GM18951 (cell line): ENCODE results near the gene PPP1R36.
"Not testable (repeated sequence)": the region's sequence is repeated elsewhere in the genome, so short reads cannot be mapped to it uniquely, and the experiment has no call there.

Experiments used
- POLR2A ChIP-seq: IDR thresholded peaks from 4 replicates; pipeline ENCODE4 v1.6.1; 2011; ENCODE audit warnings: mild to moderate bottlenecking; ENCODE audit not compliant: insufficient read length, insufficient read depth; ENCODE audit errors: extremely low read depth
- in situ Hi-C: fragments of 300-500 bp; cut with MboI; formaldehyde crosslinking; loops from one replicate; pipeline ENCODE4 v1.12.0; 2022; ENCODE audit warnings: low sequenced_read_pairs, mixed read lengths, inconsistent platforms; ENCODE audit not compliant: unreplicated experiment

PPP1R36 gene

DNA sequence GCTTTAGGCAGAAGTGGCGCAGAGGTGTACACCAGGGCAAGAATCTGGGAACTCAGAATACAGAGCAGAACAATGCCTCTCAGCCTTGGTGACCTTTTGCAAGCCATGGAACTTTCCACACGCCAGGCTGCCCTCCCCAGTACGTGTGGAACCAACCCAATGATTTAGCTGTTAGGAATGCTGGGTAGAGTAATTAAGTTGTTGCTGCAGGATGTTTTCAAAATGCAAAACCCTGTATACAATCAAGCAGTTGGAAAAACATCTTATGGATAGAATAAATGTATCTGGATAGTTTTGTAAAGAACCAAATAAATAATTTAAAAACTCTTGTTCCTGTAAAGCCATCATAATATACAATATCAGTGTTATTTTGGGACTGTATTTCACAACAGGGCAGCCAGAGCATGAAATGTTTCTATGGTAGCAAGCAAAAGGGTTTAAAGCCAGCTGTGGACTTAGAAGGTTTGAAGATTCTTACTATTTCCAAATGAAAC lies 19.4 kb downstream of the PPP1R36 start:
- in situ Hi-C loops: no loop called here
- no peak for TF ChIP-seq POLR2A

DNA sequence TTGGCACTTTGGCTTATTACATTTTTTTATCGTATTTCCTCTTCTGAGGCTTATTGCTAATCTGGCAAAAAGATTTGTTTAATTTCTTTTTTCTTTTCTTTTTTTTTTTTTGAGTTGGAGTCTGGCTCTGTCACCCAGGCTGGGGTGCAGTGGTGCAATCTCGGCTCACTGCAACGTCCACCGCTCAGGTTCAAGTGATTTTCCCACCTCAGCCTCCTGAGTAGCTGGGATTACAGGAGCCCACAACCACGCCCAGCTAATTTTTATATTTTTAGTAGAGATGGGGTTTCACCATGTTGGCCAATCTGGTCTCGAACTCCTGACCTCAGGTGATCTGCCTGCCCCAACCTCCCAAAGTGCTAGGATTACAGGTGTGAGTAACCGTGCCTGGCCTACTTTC lies 19.9 kb downstream of the PPP1R36 start:
- in situ Hi-C loops: not testable (repeated sequence)

DNA sequence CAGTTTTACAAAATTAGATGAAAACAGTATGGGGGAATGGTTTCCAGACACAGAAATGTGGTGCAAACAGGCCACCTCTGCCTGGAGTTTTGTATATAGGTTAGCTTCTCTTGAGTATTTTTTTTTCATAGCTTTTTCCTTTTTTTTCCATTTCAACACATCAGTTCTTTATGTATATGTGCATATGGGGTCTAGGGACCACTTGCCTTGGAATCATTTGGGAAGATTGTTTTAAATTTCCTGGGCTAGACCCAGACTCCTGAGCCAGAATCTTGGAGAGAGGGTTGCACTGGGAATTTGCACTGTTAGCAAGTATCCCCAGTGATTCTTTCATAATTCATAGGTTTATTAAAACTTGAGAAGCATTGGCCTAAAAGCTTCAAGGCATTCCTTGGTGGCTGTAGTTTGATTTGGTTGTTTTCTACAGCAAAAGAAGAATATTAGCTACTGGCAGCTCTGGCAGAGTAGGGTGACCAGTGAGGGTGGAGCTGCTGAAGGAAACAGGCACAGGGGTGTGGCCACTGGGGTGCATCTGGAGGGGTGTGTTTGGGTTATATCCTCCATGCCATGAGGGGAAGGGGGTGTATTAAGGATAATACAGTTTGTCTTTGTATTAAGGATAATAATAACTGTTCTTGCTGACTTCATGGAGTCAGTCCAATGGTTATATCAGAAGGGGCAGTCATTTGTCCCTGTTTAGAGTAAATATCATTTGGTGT lies 22.8 kb downstream of the PPP1R36 start:
- no peak for TF ChIP-seq POLR2A
- in situ Hi-C loops: no loop called here

DNA sequence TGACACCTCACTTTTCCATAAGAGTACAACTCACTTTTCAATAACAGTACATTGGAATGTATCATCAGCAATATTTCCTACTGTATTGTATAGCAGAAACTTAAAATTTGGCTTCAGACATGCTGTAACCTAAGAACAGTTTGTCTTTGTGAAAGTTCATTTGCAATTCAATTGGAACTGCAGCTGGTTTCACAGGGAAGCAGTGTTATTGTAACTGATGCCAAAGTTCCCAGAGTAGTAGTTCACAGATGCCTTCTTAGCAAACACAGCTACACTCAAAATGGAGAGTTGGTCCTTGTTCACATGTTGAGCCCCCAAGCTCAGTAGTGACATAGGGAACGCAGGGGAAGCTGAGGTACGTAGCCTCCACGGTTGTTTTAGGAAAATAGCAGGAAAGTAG lies 23.3 kb downstream of the PPP1R36 start:
- no peak for TF ChIP-seq POLR2A

DNA sequence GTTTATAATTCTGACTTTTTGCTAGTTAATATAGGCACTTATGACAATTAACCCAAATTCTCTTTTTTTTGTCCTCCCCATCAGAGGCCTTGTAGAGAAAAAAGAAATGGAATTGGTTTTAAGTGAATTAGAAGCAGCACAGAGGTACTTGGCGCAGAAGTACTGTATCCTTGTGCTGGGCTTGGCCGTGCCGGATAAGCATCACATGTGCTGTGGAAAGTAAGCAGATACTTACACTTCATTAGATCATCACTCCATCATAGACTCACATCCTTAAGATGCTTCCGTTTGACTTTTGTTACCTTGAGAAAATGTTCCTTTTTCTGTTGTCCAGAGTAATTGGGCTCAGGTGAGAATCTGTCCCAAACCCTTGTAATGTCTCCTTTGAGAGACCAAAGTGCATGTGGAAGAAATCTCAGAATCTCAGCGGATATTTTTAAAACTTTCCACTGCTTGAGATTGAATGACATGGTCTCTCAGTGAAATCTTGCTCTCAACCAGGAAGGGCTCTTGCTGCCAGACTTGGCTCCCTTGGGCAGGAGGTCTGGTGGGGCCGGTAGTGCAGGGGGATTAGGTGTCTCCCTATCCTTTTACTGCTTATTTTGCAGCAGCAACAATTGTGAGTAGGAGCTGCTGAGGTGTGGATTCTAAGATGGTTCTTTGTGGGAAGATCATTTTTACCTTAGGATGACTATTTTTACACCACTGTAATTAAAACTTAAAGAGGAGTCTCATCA lies 24.8 kb downstream of the PPP1R36 start:
- no peak for TF ChIP-seq POLR2A

More for the DNA sequence above, 23.3 kb downstream of the PPP1R36 start:
- in situ Hi-C loops: no loop called here

DNA sequence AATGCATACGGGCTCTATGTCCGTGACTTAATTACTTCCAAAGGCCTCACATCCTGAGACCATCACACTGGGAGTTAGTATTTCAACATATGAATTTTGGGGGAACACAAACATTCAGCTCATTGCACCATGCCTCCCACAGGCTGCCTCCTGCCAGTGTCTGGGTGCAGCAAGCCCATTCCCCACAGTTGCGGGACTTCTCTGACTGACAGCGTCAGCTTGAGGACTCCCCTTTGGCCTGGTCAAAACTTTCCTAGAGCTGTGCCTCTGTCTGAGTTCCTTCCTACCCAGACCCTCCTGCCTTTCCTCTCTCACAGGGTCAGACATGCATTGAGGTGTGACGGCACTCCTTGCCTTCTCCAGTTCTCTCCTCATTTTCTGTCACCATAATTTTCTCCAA lies 27.4 kb downstream of the PPP1R36 start:
- TF ChIP-seq POLR2A: no peak
- in situ Hi-C loops: no loop called here

More for the DNA sequence above, 24.8 kb downstream of the PPP1R36 start:
- in situ Hi-C loops: no loop called here

DNA sequence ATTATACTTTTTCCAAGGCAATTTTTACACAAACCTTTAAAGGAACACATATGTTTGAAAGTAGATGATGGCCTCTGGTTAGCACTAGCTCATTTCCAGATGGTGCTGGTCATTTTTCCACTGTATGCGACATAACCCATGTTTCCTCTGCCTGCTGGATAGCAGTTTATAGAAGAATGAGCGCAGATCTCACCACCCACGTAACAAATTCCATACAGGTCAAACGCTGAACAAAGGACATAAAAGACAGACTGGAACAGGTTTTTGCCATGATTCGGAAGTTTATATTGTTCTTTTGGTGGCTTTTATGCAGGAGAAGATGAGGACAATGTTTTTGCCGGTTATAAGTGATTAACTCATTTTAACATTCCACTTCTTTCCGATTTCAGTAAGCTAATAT lies 30.7 kb downstream of the PPP1R36 start:
- in situ Hi-C loops: no loop called here
- TF ChIP-seq POLR2A: no peak

DNA sequence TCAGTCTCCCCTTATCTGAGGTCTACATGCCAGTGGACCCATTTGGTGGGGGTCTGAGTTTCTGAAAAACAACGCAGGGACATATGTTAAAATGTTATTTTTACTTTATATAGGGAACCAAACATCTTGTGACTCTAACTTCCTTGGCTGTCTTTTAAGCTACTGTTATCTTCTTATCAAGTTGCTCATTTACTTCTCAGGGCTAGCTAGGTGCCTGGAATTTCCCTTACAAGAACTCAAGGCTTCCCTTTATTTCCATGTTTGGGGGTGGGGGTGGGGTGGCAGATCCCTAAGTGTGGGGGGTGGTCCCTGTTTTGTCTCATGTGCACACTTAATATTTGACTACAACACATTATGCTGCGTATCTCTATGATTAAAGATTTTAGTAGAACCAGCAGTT lies 31.6 kb downstream of the PPP1R36 start:
- no peak for TF ChIP-seq POLR2A
- in situ Hi-C loops: no loop called here

DNA sequence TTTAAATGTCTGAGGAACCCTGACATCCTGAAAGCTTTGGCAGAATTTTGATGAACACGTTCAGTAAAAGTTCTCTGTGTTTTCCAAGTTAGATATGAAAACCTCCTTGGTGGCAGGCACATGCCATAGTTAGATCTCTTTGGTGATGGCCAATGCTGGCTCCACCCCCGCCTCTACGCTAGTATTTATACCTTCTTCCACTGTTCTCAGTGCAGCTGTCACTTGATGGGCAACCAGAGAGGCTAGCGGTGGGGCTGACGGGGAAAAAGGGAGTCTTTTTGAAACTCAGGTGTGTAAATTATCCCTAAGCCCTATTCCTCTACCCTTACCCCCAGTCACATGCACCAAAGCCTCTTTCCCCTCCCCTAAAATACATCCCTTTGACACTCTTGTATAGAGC lies 32.1 kb downstream of the PPP1R36 start:
- TF ChIP-seq POLR2A: no peak

DNA sequence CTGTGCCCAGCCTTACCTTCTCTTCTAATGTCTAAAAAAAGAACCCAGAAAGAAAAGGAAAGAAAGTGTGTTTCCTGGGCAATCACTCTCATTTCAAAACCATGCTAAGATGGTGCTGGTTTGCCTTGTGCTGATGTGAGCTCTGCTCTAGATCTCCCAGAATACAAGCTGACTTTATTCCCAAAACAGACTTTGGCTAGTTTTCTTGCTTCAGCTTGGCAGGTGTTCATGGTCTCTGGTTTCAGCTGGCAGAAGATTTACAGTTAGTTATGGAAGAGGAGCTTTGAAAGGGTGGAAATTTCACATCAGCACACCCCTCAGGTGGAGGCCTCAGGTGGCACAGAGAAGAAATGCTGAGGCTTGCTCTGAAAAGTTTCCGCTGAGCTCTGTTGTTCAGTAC lies 34.4 kb downstream of the PPP1R36 start:
- in situ Hi-C loops: no loop called here
- no peak for TF ChIP-seq POLR2A

More for the DNA sequence above, 32.1 kb downstream of the PPP1R36 start:
- in situ Hi-C loops: no loop called here

DNA sequence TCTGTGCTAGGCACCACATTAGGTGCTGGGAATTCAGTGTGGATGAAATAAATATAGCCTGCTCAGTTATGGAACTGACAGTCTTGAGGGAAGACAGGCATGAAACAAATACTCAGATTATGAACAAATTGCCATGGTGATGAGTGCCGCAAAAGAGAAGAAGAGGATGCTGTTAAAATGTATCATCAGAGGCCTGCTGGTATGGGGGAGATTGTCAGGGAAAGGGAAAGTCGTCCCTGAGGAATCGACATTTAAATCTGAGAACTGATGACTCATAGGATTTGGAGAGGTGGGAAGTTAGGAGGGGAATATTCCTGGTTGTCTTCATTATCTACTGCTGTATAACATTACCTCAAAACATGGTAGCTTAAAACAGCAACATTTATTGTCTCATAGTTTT lies 42.0 kb downstream of the PPP1R36 start:
- TF ChIP-seq POLR2A: no peak
- in situ Hi-C loops: no loop called here

DNA sequence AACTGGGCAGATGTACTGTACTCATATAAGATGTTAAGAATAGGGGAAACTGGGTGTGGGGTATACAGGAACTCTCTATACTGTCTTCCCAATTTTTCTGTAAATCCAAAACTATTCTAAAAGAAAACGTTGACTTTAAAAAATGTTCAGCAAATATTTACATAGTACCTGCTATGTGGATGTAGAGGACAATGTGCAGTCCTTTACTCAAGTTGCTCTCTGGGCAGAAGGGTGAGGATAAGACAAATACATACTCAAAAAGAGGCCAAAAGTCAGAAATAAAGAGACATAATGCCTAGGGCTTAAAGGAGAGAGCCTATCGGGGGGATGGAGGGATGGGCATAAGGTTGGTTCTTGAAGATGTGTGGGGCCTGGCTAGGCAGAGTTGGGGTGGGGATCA lies 44.7 kb downstream of the PPP1R36 start:
- no peak for TF ChIP-seq POLR2A

DNA sequence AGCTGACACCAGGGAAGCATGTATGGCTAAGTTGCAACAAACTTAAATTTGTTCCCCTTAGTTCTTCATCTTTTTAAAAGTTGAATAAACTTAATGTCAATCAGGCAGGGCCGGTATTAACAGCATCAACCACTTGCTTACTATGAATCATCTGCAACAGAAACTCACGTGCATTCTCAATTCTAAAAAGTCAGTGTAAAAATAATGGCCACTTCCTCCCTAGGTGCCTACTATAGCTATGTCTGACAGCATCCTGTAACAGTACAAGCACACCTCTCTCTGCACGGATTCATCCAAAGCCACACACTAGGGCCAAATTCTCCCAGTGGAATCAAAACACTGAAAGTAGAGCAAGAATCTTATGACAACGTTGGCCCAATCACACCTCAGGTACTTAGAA lies 48.6 kb downstream of the PPP1R36 start:
- in situ Hi-C loops: no loop called here
- no peak for TF ChIP-seq POLR2A

More for the DNA sequence above, 44.7 kb downstream of the PPP1R36 start:
- in situ Hi-C loops: no loop called here

DNA sequence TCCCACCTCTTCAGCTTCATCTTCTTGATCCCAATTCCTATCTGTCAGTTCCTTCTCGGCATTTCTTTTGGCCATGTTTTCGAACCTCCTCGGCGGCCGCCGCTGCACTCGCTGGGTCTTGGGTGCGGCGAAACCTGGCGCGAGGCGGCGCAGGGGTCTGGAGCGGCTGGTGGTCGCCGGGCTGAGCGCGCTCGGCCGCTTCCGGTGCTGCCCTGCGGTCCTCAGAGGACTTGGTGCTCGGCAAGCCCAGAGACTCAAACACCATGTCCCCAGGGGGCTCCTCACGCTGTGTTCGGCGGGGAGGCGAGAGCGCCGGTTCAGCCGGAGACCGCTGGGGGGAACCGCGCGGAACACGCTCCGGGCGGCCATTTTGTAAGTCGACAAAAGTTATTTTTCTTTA lies 51.8 kb downstream of the PPP1R36 start:
- in situ Hi-C loops: no loop called here
- TF ChIP-seq POLR2A: no peak
